Activated T-helper 1 cell treated with anti-CD3 and anti-CD28 coated beads, Interleukin-2, amount 50 U/mL, for 16 hours (primary cell): ENCODE results near the gene WSB1.
A peak's percentile ranks its signal among the peaks of the same experiment; 100 is the strongest.
"Not testable (repeated sequence)": the region's sequence is repeated elsewhere in the genome, so short reads cannot be mapped to it uniquely, and the experiment has no call there.

Source experiments
- DNase-seq, 2 donors: peaks; one replicate each; pipeline ENCODE4 v3.0.0-alpha.2; 2020; ENCODE audit warnings: low read depth in 1 of 2, low spot score in 1 of 2

WSB1 gene

DNA sequence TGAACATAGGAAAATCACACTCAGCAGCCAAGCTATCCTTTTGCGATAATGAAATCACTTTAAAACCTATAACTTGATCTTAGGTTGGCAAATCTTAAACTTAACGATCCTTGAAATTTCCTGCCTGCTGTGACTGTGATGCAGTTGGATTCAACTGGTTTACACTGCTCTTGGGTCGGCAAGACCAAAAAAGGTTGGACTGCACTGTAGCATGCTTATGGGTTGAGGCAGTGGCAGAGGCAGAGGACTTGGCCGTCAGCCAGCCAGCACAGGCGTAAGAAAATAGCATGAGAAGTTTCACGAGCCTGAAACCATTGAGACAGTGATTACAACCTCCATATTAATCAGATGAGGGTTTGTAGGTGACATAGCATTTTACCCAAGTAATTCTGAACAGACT is 21.4 kb downstream of the WSB1 start:
- no peak for DNase-seq

DNA sequence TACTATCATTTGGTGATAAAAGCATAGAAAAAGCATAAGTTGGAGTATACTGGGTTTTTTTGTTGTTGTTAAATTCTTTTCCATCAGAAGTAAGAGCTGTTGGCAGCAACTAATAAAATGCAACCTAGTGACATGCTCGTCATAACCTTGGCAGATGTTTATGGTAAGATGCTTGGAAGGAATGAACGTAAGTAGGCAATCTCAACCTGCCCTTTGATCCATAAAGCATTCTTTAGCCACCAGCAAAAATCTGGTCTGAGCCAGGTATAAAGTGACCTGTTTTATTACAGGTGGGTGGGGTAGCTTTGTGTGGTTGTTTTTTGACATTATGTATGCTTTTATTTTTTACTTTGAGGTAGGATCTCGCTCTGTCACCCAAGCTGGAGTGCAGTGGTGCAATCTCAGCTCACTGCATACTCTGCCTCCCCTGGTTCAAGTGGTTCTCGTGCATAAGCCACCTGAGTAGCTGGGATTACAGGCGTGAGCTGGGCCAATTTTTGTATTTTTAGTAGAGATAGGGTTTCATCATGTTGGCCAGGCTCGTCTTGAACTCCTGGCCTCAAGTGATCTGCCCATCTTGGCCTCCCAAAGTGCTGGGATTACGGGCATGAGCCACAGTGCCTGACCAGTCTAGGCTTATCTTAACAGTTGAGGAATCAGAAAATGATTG is 22.0 kb downstream of the WSB1 start:
- DNase-seq: no peak

DNA sequence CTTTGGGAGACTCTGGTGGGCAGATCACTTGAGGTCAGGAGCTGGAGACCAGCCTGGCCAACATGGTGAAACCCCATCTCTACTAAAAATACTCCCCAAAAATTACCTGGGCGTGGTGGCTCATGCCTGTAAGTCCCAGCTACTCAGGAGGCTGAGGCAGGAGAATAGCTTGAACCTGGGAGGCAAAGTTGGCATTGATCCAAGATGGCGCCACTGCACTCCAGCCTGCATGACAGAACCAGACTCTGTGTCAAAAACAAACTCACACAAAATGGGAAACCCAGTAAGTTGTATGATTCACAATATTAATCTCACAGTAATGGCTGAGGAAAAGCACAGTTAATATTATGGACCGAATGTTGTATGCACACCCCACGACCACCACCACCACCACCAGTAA is 24.3 kb downstream of the WSB1 start:
- no peak for DNase-seq

DNA sequence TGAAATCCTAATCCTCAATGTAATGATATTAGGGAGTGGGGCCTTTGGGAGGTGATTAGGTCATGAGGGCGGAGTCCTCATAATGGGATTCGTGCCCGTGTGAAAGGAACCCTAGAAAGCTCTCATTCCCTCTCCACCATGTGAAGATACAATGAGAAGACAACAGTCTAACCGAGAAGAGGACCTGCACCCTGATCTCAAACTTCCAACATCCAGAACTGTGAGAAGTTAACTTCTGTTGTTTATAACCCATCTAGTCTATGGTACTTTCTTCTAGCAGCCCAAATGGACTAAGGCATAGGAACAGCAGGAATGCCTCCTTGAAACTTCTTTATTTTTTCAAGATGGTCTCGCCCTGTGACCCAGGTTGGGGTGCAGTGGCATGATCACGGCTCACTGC is 24.7 kb downstream of the WSB1 start:
- DNase-seq: no peak

DNA sequence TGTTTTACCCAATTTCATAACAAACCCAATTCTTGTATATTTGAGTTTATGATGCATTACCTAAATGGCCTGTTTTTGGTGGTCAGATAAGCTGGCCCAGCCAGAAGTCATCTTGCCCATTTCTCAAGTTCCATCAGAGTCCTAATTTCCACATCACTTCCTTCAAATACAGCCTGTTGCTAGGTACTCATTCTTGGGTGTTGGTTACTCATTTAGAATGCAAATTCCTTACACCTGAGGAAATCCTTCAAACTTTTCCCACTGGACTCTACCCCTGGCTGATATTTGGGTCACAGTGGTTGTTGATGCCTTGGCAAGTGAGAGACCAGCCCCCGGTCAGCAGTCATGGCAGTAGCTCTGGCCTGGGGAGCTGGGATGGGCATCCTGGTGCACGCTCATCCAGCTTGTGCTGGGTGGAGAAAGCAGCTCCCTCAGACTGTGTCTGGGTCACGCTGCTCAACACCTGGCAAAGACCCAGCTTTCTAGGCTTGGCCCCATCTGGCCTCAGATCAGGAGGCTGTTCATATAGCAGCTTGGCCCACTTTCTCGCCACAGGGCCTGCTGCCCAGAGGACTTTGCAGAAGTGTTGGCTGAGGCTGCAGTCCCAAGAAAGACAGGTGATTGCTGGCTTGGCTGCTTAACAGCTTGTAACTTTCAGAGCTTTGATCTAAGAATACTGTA is 25.8 kb downstream of the WSB1 start:
- DNase-seq: no peak

DNA sequence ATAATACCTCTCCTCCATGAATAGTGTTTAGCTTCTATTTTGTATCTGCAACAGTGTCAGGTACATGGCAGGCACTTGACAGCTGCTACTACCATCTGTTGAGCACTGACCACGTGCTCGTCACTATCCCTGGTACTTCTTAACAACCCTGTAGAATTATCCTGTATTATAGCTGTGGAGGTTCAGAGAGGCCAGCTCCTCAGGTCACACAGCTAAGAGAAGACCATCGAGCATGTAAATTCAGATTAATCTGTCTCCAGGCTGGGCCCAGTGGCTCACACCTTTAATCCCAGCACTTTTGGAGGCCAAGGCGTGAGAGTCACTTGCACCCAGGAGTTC is 26.3 kb downstream of the WSB1 start:
- no peak for DNase-seq

DNA sequence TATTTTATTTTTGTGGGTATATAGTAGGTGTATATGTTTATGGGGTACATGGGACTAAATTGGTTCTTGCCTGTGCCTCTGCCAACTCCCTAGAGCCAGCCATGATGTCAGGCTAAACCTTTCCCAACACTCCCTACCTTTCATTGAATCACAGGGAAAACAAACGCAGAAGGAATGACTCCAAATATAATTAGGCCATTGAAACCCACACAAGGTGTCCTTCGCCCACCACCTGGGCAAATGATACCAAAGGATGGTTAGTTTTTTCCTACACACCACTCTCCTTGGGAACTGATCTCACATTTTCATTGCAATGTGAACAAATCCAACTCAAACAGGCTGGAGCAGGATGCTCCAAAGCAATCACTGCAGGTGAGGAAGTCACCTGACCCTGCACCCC is 27.5 kb downstream of the WSB1 start:
- no peak for DNase-seq

DNA sequence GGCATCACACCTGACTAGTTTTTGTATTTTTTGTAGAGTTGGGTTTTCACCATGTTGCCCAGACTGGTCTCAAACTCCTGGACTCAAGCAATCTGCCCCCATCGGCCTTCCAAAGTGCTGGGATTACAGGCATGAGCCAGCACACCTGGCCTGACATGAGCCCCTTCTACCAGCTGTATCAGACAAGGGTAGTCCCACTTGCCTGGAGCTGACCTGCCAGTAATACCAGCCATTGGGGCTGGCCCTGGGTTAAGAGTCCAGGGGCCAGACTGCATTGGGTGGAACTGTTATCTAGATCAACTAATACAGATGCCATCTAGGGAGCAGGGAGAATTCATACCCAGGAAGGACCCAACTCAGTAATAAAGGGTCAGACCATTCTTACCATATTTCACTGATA is 28.1 kb downstream of the WSB1 start:
- DNase-seq: no peak

DNA sequence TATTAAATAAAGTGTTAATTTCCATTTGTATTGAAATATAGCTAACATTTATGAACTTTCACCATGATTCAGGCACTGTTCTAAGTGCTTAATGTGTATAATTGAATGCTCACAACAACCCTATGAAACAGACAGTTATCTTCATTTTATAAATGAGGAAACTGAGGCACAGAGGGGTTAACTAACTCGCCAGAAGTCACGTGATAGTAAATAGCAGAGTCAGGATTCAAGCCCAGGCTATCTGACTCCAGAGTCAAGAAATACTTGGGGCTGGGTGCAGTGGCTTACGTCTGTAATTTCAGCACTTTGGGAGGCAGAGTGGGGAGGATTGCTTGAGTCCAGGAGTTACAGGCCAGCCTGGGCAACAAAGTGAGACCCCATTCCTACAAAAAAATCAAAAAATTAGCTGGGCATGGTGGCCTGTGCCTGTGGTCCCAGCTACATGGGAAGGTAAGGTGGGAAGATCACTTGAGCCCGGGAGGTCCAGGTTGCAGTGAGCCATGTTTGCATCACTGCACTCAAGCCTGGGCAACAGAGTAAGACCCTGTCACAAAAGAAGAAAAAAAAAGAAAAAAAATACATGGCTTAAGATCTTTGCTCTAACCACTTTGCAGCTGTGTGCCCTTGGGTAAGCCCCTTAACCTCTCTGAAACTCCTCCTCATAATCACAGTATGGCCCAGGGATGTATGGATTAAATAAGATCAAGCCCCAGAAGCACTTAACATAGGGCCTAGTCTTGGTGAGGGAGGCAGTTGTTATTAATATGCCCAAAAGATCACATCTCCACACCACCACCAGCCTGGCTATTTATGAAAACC is 29.0 kb downstream of the WSB1 start:
- no peak for DNase-seq

DNA sequence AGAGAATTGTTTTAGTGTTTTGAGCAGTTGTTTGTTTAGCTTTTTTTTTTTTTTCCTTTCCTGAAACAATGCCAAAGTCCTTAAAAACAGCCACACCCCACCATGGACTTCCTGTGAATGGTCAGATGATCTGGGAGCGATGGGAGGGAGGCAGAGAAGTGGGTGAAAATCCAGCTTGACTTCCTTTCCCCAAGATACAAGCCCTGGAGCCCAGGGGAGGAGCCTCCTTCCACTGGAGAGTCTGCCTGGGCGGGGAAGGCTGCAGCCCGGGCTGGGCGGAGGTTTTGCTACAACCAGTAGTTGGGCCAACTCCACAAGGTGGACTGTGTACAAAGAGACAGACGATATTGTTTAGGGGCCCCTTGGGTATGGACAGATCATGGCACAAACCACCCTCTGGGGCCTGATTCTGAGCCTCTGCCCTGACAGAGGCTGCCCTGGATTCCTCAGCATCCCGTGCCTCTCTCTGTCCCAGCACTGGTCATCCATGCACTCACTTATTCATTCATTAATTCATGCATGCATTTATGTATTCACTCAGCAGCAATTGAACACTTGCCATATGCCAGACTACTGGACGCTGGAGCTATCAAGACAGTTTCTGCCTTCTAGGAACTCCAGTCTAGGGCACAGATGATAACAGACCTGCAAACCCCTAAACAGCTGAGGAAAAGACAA is 29.8 kb downstream of the WSB1 start:
- no peak for DNase-seq

DNA sequence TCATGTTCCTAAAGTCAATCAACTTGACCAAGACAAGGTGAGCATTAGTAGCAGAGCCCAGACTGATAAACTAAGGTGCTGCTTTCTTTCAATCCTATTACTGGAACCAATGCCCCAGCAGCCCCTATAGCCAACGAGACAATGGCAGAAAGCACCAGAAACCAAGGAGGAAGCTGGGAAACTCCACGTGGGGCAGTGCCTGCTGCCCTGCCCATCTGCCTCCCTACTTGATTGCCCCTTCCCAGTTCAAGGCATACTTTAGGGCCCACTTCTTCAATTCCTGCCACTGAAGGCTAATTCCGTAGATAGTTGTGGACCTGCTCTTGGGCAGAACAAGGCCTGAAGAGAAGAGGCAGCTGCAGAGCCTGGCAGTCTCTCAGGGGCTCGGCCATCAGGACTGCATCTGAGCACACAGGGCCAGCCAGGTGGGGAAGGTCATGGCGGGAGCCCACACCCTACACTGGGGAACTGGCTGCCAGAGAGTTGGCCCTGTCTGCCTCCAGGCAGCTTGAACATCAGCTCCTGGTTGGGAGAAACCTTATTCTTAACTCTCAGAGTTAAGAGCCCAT is 30.9 kb downstream of the WSB1 start:
- no peak for DNase-seq

DNA sequence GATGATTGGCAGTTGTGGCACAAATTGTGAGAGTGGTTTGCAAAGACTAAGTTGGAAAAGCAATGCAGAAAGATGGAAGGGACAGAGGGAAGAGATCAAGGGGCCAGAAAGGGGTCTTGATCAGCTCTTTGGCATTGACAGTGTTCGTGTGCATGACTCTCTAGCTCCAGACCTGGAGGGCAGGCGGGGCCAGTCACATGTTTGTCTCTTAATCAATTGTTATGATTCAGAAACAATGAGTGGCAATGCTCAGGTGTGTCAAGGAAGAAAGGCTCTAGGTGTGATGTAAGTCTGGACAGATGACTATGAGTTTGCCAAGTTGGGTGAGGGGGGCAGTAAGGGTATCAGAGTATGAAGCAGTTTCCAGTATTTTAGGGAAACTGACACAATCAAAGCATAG is 32.1 kb downstream of the WSB1 start:
- no peak for DNase-seq

DNA sequence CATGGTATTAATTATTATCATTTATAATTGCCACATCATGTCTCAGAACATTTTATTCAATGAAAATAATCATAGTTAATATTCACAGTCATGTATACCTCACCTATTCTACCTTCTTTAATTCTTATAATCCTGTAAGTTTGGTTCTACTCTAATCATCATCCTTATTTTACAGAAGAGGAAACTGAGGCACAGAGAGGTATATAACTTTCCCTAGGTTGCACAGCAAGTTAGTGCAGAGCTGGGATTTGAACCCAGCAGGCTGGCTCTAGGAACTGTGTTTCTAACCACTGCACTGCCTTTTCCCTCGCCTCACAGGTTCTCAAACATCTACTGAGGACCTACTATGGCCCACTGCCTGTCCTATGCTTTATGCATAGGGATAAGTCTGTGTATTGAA is 32.7 kb downstream of the WSB1 start:
- no peak for DNase-seq

DNA sequence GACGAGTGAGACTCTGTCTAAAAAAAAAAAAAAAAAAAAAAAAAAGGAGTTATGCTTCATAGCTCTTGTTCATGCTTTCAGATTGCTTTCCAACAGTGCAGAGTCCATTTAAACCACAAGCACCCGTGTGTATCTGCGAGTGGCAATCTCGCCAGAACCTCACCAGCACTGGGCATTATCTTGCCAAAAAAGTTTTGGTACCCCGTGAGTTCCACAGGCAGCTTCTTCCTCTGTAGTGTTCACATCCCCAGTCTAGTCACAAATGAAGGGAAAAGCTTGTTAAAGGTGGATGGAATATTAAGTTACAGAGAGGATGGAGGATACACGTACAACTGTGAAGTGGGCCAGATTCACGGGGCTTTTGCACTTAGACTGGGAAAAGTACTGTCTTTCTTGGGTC is 33.5 kb downstream of the WSB1 start:
- DNase-seq: no peak

DNA sequence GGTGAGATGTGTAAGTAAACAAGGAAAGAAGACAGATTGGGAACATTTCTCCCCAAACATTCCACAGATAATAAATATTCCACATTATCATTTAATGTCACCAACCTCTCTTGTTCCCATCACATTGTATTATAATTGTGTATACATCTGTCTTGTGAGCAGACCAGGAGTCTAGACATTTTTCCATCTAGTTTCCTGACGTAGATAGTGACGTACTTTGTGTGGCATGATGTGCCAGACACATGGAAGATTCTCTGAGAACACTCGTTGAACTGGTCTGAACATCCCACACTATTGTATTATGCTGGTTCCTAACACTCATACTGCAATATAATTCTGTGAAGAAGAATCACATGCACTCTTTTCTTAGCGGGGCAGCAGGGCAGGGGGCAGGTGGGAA is 34.0 kb downstream of the WSB1 start:
- no peak for DNase-seq

DNA sequence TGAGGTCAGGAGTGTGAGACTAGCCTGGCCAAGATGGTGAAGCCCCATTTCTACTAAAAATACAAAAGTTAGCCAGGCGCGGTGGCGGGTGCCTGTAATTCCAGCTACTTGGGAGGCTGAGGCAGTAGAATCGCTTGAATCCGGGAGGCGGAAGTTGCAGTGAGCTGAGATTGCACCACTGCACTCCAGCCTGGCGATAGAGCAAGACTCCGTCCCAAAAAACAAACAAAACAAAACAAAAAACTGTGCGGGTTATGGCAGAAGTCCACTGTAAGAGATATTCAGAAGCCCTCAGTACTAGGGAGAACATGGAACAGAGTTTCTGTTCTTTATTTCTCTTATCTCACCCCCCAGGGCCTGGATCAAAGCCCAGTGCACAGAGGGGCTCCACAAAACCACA is 34.8 kb downstream of the WSB1 start:
- DNase-seq: not testable (repeated sequence)

DNA sequence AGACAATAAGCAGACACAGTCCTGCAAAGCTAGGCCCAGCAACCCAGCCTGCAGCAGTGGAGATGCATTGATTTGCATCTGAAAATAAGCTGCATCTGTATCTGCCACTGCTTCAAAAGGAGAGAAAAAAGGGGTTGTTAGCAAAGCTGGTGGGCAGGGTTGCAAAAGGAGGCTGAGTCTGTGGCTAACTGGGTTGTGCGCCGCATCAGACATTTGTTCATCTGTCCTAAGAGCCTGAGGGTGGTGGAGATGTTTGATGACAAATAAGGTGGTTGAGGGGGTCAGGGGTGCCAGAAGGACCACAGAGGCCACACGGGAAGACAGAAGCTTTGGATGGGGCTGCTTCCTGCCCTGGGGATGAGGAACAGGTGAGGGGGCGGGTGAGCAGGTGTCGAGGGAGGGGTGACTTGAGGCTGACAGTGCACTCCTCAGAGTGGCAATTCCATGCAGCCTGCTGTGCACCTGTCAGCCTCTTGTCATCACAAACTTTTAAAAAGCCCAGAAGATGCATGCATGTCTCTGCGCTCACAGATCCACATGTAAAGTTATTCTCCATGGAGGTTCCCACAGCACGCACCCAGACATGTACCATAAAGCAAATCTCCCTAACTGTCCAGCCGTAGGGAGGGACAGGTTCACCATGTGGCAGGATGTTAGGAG is 35.4 kb downstream of the WSB1 start:
- no peak for DNase-seq

DNA sequence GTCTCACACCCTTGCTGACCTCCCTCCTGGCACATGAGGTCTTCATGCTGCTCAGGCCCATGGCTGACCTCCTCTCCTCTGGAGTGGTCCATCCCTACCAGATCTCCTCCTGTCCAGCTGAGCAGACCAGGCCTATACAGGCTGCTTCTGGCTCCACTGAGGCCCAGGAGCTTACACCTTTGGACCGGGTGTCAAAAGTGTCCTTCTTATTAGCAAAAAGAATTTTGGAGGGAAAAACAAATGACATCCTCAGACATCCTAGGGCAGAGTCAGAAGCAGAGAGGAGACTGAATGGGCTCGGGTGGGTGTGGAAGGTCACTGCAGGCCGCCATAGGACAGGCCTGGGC is 38.1 kb downstream of the WSB1 start:
- no peak for DNase-seq

DNA sequence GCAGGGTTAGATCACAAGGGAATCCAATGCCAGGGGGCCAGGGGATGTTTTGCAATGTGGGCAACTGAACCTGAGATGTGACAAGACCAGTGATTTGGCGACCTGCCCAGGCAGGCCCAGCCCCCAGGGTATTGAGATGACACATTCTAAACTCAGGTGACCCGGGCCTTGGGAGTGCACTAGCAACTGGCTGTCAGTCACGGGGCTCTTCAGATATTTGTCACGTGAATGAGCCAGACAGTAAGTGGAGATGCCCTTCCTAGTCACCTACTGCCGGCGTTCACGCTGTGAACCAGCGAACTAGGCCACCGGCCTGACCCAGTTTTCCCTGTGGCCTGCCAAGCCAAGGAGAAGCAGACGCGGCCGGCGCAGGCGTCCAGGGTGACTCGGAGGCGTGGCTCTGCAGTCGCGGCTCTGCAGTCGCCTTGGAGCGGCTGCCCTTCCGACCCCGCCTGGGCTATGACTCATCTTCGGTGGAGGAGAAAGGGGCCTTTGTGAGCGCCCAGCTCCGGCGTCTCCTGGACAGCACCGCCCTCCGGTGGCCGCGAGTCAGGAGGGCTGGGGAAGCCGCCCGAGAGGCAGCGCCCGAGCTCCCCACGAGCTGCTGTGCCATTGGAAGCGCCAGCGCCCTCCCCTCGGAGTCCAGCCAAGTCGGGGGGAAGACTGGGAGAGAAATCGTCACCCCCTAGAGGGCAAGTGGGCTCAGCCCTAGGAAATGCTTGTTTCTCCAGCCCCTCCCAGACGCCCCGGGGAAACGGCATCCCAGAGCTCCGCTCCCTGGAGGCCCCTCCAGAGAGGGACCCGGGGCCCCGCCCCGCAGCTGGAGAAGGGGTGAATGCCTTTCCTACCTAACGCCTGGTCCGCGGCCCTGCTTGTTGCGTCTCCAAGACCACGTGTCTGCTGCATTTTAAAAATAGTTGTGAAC is 38.8 kb downstream of the WSB1 start:
- peak; percentile 72 to 81 for DNase-seq

DNA sequence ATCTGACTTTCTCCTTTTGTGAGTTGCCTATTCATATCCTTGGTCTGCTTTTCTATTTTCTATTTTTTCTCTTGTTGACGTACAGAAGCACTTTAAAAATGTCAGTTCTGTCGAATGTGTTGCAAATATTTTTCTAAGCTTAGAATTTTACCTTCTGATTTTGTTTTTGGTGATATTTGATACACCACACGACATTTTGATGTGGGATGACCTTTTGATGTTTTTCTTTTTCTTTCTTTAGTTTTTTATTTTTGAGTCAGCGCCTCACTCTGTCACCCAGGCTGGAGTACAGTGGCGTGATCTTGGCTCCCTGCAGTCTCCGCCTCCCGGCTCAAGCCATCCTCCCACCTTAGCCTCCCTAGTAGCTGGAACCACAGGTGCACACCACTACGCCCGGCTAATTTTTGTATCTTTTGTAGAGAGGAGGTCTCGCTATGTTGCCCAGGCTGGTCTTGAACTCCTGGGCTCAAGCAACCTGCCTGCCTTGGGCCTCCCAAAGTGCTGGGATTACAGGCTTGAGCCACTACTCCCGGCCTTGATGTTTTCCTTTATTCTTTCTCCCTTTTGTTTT is 39.6 kb downstream of the WSB1 start:
- no peak for DNase-seq
